GM23338 (cell line): ENCODE results near the gene ZFHX3. TPM values are rescaled to one million over a fixed set of nuclear protein-coding genes. Genes with fewer than 3 reads are reported as not detected.

Experiments
- ATAC-seq: fragments of 200-7000 bp; cut with Tn5 transposase; 3 replicates; pipeline ENCODE4 v1.9.1; 2020
- DNase-seq: peaks from one replicate; pipeline ENCODE4 v3.0.0-alpha.2; 2015; ENCODE audit warnings: low spot score
- H2AFZ ChIP-seq: fragments of 200-600 bp; sonication (generic); 2 replicates; pipeline ENCODE4 v1.8.0; 2016; ENCODE audit warnings: antibody characterized with exemption, mild to moderate bottlenecking, moderate library complexity
- H3F3A ChIP-seq: fragments of 200-600 bp; sonication (generic); replicated peaks from 2 replicates; pipeline ENCODE4 v1.8.0; 2017; ENCODE audit warnings: antibody characterized with exemption, mixed run types, low read depth
- H3K27ac ChIP-seq: fragments of 200-600 bp; sonication (generic); 2 replicates; pipeline ENCODE4 v1.6.1; 2016; ENCODE audit warnings: low read depth
- H3K27me3 ChIP-seq: fragments of 200-600 bp; sonication (generic); 2 replicates; pipeline ENCODE4 v1.8.0; 2016; ENCODE audit warnings: mild to moderate bottlenecking, mixed run types, moderate library complexity; ENCODE audit not compliant: insufficient read depth
- H3K36me3 ChIP-seq: fragments of 200-600 bp; sonication (generic); 2 replicates; pipeline ENCODE4 v1.8.0; 2016; ENCODE audit warnings: mild to moderate bottlenecking; ENCODE audit not compliant: insufficient read depth
- H3K4me1 ChIP-seq: fragments of 200-600 bp; sonication (generic); 2 replicates; pipeline ENCODE4 v1.8.0; 2016; ENCODE audit warnings: mild to moderate bottlenecking, moderate library complexity; ENCODE audit not compliant: insufficient read depth
- H3K4me2 ChIP-seq: fragments of 200-600 bp; sonication (generic); 2 replicates; pipeline ENCODE4 v1.7.1; 2017; ENCODE audit warnings: mixed run types
- H3K4me3 ChIP-seq: fragments of 200-600 bp; sonication (generic); 2 replicates; pipeline ENCODE4 v1.6.1; 2016; ENCODE audit warnings: mixed run types
- H3K79me2 ChIP-seq: fragments of 200-600 bp; sonication (generic); replicated peaks from 2 replicates; pipeline ENCODE4 v1.8.0; 2017; ENCODE audit warnings: mild to moderate bottlenecking; ENCODE audit not compliant: insufficient read depth
- H3K9me2 ChIP-seq: fragments of 200-600 bp; sonication (generic); 2 replicates; pipeline ENCODE4 v1.8.0; 2017; ENCODE audit not compliant: insufficient read depth
- H4K20me1 ChIP-seq: fragments of 200-600 bp; sonication (generic); replicated peaks from 2 replicates; pipeline ENCODE4 v1.8.0; 2017; ENCODE audit warnings: mild to moderate bottlenecking; ENCODE audit not compliant: insufficient read depth
- H3K27ac Mint-ChIP-seq: 2 replicates; pipeline ENCODE4 v1.8.0; 2020; ENCODE audit warnings: inconsistent platforms, mild to moderate bottlenecking, moderate library complexity, mixed read lengths
- H3K27me3 Mint-ChIP-seq: 3 replicates; pipeline ENCODE4 v1.8.0; 2022; ENCODE audit warnings: low read depth, mild to moderate bottlenecking, moderate library complexity, mixed read lengths, inconsistent platforms; ENCODE audit not compliant: insufficient read depth, poor library complexity
- H3K36me3 Mint-ChIP-seq: 3 replicates; pipeline ENCODE4 v1.8.0; 2021; ENCODE audit warnings: low read depth, mild to moderate bottlenecking, inconsistent platforms, moderate library complexity, mixed read lengths
- H3K4me1 Mint-ChIP-seq: 3 replicates; pipeline ENCODE4 v1.8.0; 2020; ENCODE audit warnings: mild to moderate bottlenecking, inconsistent platforms, mixed read lengths
- H3K4me3 Mint-ChIP-seq: 3 replicates; pipeline ENCODE4 v1.8.0; 2021; ENCODE audit warnings: moderate library complexity, mild to moderate bottlenecking, inconsistent platforms, mixed read lengths
- H3K9me3 Mint-ChIP-seq: 3 replicates; pipeline ENCODE4 v1.8.0; 2020; ENCODE audit warnings: moderate library complexity, mild to moderate bottlenecking, inconsistent platforms, mixed read lengths
- CTCF ChIP-seq, 2 experiments: fragments of 200-600 bp in 1 of 2; sonication (generic) in 1 of 2; conservative IDR thresholded peaks; 2 replicates each; pipeline versions ENCODE4 v1.5.1 to v1.6.1; 2016 to 2017; ENCODE audit warnings: antibody characterized with exemption in 2 of 2, low read depth in 2 of 2, mild to moderate bottlenecking in 2 of 2, moderate library complexity in 1 of 2
- JUNB ChIP-seq: IDR thresholded peaks from one replicate; pipeline ENCODE4 v1.6.1; 2016; ENCODE audit warnings: antibody characterized with exemption; ENCODE audit not compliant: unreplicated experiment
- NANOG ChIP-seq: IDR thresholded peaks from 2 replicates; pipeline ENCODE4 v1.6.1; 2016; ENCODE audit warnings: antibody characterized with exemption, borderline replicate concordance
- POLR2AphosphoS5 ChIP-seq: IDR thresholded peaks from 2 replicates; pipeline ENCODE4 v1.6.1; 2016; ENCODE audit warnings: antibody characterized with exemption, low read depth
- STAT1 ChIP-seq: IDR thresholded peaks from one replicate; pipeline ENCODE4 v1.6.1; 2016; ENCODE audit warnings: antibody characterized with exemption; ENCODE audit not compliant: unreplicated experiment
- ZNF114 ChIP-seq: fragments of 250-450 bp; sonication (Bioruptor Pico); IDR thresholded peaks from 2 replicates; pipeline ENCODE4 v1.5.0; 2020; ENCODE audit warnings: mild to moderate bottlenecking, moderate library complexity
- ZNF331 ChIP-seq: fragments of 250-450 bp; sonication (Bioruptor Pico); IDR thresholded peaks from 2 replicates; pipeline ENCODE4 v1.5.0; 2020; ENCODE audit warnings: low read depth, mild to moderate bottlenecking, moderate library complexity
- ZNF462 ChIP-seq: fragments of 250-450 bp; sonication (Bioruptor Pico); IDR thresholded peaks from 2 replicates; pipeline ENCODE4 v1.5.0; 2020; ENCODE audit warnings: mild to moderate bottlenecking, moderate library complexity
- polyA plus RNA-seq: library from polyadenylated mRNA; unstranded; fragments of >200 nt; fragmentation: Nextera tagmentation; extraction: Ambion mirVana; gene quantifications from 2 replicates; pipeline ENCODE4 v1.2.1, GENCODE V29; 2016
- total RNA-seq: library from RNA; depleted of rRNA; stranded (reverse); fragments of >200 nt; shearing (Covaris generic); gene quantifications from 2 replicates; pipeline ENCODE4 v1.2.3, GENCODE V29; 2014

The ZFHX3 gene
- total and polyA plus RNA-seq, 2 experiments from 2014 or later, result 1.0 to 1.5 TPM

GRCh38 chr16:72896485-72897118 is 151.3 kb downstream of the ZFHX3 start (continued):
- TF ChIP-seq ZNF462 (CRISPR knock-in tag), result no peak

DNA sequence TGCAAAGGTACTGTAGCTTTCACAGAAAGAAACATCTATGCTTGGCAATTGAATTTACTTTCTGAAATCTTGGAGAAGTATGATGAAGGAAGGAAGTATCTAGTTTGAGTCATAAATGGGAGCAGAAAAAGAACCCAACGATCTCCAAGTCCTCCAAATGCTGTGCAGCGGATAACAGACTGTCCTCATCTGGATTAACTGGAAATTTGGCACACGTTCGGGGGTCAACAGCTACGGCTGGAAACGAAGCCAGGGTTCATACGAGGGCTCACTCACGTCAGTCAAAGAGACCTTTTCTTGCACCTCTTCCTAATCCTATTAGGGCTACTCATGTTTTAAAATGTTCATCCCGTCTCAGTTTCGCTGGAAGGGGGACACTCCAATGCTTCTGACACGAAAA is 152.0 kb downstream of the ZFHX3 start:
- no peak overlapping the region for H3K4me3 Mint-ChIP-seq
- no peaks in the 10 kb centered on the region for H4K20me1 ChIP-seq
- no peak for TF ChIP-seq CTCF (conservative IDR thresholded peaks at IDR 0.05; ENCODE audit: low read depth in 2 of 2)
- TF ChIP-seq POLR2AphosphoS5, result no peak
- TF ChIP-seq ZNF331, result no peak
- TF ChIP-seq ZNF114 (CRISPR knock-in tag), result no peak
- TF ChIP-seq STAT1, result no peak
- TF ChIP-seq ZNF462 (CRISPR knock-in tag), result no peak
- no peak for TF ChIP-seq JUNB
- TF ChIP-seq NANOG, result no peak

More for the DNA sequence above, 152.0 kb downstream of the ZFHX3 start:
- Histone ChIP-seq H3K9me2 (0 out of 2 replicates have a peak, but pooled peaks cover 3% of the 10 kb centered on the region), H3K27me3 (no peaks in the 10 kb centered on the region), H3K4me3 (no peak overlapping the region), H3F3A (no peaks in the 10 kb centered on the region), H3K79me2 (no peaks in the 10 kb centered on the region), H2AFZ (no peak overlapping the region), H3K36me3 (no peaks in the 10 kb centered on the region), H3K4me1 (no peaks in the 10 kb centered on the region), H3K27ac (no peak overlapping the region), H3K4me2 (no peak overlapping the region)
- Mint-ChIP-seq H3K4me1 (no peaks in the 10 kb centered on the region; the same call in 1 of the 3 replicates), H3K27ac (no peak overlapping the region; the same call in 1 of the 2 replicates), H3K9me3 (no peaks in the 10 kb centered on the region), H3K27me3 (peaks cover 2% of the 10 kb centered on the region), H3K36me3 (no peaks in the 10 kb centered on the region)
- no peak for ATAC-seq
- no peak for DNase-seq
